Measurements from ENCODE around the gene INPP5D.

DNA sequence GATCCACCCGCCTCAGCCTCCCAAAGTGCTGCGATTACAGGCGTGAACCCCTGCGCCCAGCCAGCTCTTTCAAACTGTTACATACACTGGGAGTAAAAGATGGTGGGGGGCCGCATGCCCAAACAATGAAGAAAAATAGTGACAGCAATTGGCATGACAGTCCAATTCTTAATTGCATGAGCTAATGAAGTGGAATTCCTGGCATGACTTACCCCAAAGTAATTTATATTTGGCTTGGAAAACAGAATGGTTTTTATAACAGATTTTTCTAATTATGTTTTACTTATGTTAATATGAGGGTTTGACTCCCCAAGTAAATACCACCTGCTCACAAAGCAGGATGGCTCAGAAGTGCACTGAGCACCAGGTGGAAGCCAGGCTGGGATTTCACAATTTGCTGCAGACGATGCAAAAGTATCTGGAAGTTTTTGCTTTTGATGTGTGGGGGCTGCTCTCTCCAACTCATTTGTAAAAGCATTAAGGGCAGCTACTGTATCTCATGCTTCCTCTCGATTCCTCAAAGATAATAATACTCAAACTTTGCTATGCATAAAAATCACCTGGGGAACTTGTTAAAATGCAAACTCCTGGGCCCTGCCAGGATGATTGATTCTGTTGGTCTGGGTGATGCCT, 167.3 kb downstream of the INPP5D start:
- TF ChIP-seq, protein P1, sequence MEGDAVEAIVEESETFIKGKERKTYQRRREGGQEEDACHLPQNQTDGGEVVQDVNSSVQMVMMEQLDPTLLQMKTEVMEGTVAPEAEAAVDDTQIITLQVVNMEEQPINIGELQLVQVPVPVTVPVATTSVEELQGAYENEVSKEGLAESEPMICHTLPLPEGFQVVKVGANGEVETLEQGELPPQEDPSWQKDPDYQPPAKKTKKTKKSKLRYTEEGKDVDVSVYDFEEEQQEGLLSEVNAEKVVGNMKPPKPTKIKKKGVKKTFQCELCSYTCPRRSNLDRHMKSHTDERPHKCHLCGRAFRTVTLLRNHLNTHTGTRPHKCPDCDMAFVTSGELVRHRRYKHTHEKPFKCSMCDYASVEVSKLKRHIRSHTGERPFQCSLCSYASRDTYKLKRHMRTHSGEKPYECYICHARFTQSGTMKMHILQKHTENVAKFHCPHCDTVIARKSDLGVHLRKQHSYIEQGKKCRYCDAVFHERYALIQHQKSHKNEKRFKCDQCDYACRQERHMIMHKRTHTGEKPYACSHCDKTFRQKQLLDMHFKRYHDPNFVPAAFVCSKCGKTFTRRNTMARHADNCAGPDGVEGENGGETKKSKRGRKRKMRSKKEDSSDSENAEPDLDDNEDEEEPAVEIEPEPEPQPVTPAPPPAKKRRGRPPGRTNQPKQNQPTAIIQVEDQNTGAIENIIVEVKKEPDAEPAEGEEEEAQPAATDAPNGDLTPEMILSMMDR (IDR thresholded peaks at IDR 0.05): no peak
- TF ChIP-seq POLR2A (IDR thresholded peaks at IDR 0.05): no peak
